ENCODE results near the gene TNFAIP8. TPM values are rescaled to one million over a fixed set of nuclear protein-coding genes. Genes with fewer than 3 reads are reported as not detected.

Gene TNFAIP8
- total RNA-seq, 1 experiment from 2014 or later, result 7.3 TPM

- no peaks in the 10 kb centered on the region for H3K79me2 ChIP-seq (ENCODE audit: insufficient read depth, low read length)
- H4K91ac ChIP-seq (ENCODE audit: insufficient read length, low read depth, low read length), result no peak overlapping the region
- no peak overlapping the region for H2AFZ ChIP-seq (ENCODE audit: low read length)
- H3K4me1 ChIP-seq (ENCODE audit: insufficient read depth, low read length), result peaks cover 5% of the 10 kb centered on the region
- H2BK15ac ChIP-seq (ENCODE audit: low read depth, low read length), result no peak overlapping the region
- no peaks in the 10 kb centered on the region for H3K27me3 ChIP-seq (ENCODE audit: insufficient read depth, low read length)
- Mint-ChIP-seq H3K27me3 (ENCODE audit: low read depth) (no peaks in the 10 kb centered on the region), H3K4me3 (no peak overlapping the region), H3K4me1 (peaks cover 54 to 55% of the 10 kb centered on the region in 2 experiments), H3K9me3 (no peaks in the 10 kb centered on the region), H3K36me3 (ENCODE audit: insufficient read depth in 1 of 3, low read depth in 3 of 3) (no peaks in the 10 kb centered on the region), H3K27ac (peak overlapping the region in 1 of 3 experiments; percentile 10; a peak in 2 of 7 replicates)
- H2BK20ac ChIP-seq (ENCODE audit: low read depth, low read length, poor library complexity, severe bottlenecking), result no peak overlapping the region
- H3T11ph ChIP-seq (ENCODE audit: low read length), result no peak overlapping the region
- H3K4me2 ChIP-seq (ENCODE audit: insufficient read depth, insufficient read length, low read length), result no peak overlapping the region
- H3K23me2 ChIP-seq (ENCODE audit: insufficient read length, low read depth, low read length, poor library complexity, severe bottlenecking), result no peaks in the 10 kb centered on the region
- no peak overlapping the region for H3K27ac ChIP-seq (ENCODE audit: insufficient read length, low read depth, low read length)
- no peak for DNase-seq
- H2BK12ac ChIP-seq (ENCODE audit: insufficient read length, low read depth, low read length), result no peak overlapping the region
- no peak overlapping the region for H3K56ac ChIP-seq (ENCODE audit: insufficient read length, low read depth, low read length)
- H3K4ac ChIP-seq (ENCODE audit: low read depth, low read length), result no peak overlapping the region
- no peaks in the 10 kb centered on the region for H4K20me1 ChIP-seq (ENCODE audit: control insufficient read depth, insufficient read depth, insufficient read length)
- no peaks in the 10 kb centered on the region for H3K79me1 ChIP-seq (ENCODE audit: insufficient read depth, low read depth, low read length, poor library complexity, severe bottlenecking)
- TF ChIP-seq, protein P1, sequence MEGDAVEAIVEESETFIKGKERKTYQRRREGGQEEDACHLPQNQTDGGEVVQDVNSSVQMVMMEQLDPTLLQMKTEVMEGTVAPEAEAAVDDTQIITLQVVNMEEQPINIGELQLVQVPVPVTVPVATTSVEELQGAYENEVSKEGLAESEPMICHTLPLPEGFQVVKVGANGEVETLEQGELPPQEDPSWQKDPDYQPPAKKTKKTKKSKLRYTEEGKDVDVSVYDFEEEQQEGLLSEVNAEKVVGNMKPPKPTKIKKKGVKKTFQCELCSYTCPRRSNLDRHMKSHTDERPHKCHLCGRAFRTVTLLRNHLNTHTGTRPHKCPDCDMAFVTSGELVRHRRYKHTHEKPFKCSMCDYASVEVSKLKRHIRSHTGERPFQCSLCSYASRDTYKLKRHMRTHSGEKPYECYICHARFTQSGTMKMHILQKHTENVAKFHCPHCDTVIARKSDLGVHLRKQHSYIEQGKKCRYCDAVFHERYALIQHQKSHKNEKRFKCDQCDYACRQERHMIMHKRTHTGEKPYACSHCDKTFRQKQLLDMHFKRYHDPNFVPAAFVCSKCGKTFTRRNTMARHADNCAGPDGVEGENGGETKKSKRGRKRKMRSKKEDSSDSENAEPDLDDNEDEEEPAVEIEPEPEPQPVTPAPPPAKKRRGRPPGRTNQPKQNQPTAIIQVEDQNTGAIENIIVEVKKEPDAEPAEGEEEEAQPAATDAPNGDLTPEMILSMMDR (conservative IDR thresholded peaks at IDR 0.05), result no peak
- H3K18ac ChIP-seq (ENCODE audit: insufficient read length, low read depth, low read length), result no peak overlapping the region
- no peak overlapping the region for H3K23ac ChIP-seq (ENCODE audit: insufficient read length, low read depth, low read length)
- WGBS (ENCODE audit: extremely low coverage, insufficient read length, low lambda C conversion rate), result no CpG with 5 or more reads among the region's 7 CpGs
- H3K9me3 ChIP-seq (ENCODE audit: control insufficient read depth, low read depth, low read length), result no peaks in the 10 kb centered on the region
- no peak overlapping the region for H2BK120ac ChIP-seq (ENCODE audit: low read depth, low read length, poor library complexity, severe bottlenecking)
- H2AK5ac ChIP-seq (ENCODE audit: insufficient read length, low read length), result no peak overlapping the region
- no peak overlapping the region for H3K9ac ChIP-seq (ENCODE audit: extremely low read depth, insufficient read length, low read length)
- no peak overlapping the region for H4K5ac ChIP-seq (ENCODE audit: insufficient read length, low read depth, low read length)
- no peak overlapping the region for H2BK5ac ChIP-seq (ENCODE audit: insufficient read length, low read length)
- H3K14ac ChIP-seq (ENCODE audit: insufficient read depth, low read length), result no peak overlapping the region
- no peak overlapping the region for H4K8ac ChIP-seq (replicated peaks; ENCODE audit: insufficient read length, low read depth, low read length)
Measured at GRCh38 chr5:119322312-119322947, 33.4 kb upstream of the TNFAIP8 start.

Data from H9 (cell line).